ENCODE results near the gene C2CD4C. TPM values are rescaled to one million over a fixed set of nuclear protein-coding genes. Genes with fewer than 3 reads are reported as not detected.

C2CD4C gene
- total RNA-seq, 6 donors from 2014 or later: 0.76 to 2.1 (median 1.6) TPM

GRCh38 chr19:437041-437440, 28.1 kb upstream of the C2CD4C start:
- WGBS, 2 donors: 84 to 91% methylated on average over 22 of the region's 22 CpGs
- TF ChIP-seq CTCF (IDR thresholded peaks at IDR 0.05) (no peak), POLR2AphosphoS5 (IDR thresholded peaks at IDR 0.05) (no peak), EP300 (IDR thresholded peaks at IDR 0.05) (no peak), POLR2A (IDR thresholded peaks at IDR 0.05) (no peak)
- H3K36me3 ChIP-seq: peaks cover 0 to 13% (median 1%) of the 10 kb centered on the region in 4 donors
- H3K9me3 ChIP-seq: no peaks in the 10 kb centered on the region
- H3K27me3 ChIP-seq: no peaks in the 10 kb centered on the region
- H3K4me1 ChIP-seq: peaks cover 0 to 9% (median 6%) of the 10 kb centered on the region in 4 donors
- H3K4me3 ChIP-seq: no peak overlapping the region
- H3K27ac ChIP-seq: no peak overlapping the region
- DNase-seq (peak in 1 of 2 donors; percentile 42), ATAC-seq (ENCODE audit: low FRiP score in 2 of 2) (no peak)

GRCh38 chr19:436413-436950, 27.5 kb upstream of the C2CD4C start:
- no peaks in the 10 kb centered on the region for H3K27me3 ChIP-seq
- no peak overlapping the region for H3K4me3 ChIP-seq
- peaks cover 0 to 9% (median 5%) of the 10 kb centered on the region in 4 donors for H3K4me1 ChIP-seq
- DNase-seq (peak in 1 of 2 donors; percentile 76), ATAC-seq (ENCODE audit: low FRiP score in 2 of 2) (peak in 1 of 2 donors; percentile 32)
- WGBS, 2 donors: 86 to 87% methylated on average over 22 to 28 of the region's 29 CpGs
- H3K27ac ChIP-seq: no peak overlapping the region
- TF ChIP-seq POLR2AphosphoS5 (IDR thresholded peaks at IDR 0.05): no peak
- no peak for TF ChIP-seq EP300 (IDR thresholded peaks at IDR 0.05)
- no peak for TF ChIP-seq CTCF (IDR thresholded peaks at IDR 0.05)
- TF ChIP-seq POLR2A (IDR thresholded peaks at IDR 0.05): no peak
- peaks cover 0 to 13% (median 1%) of the 10 kb centered on the region in 4 donors for H3K36me3 ChIP-seq
- H3K9me3 ChIP-seq: no peaks in the 10 kb centered on the region

GRCh38 chr19:435707-436412, 26.9 kb upstream of the C2CD4C start:
- no peak overlapping the region for H3K27ac ChIP-seq
- no peak overlapping the region for H3K4me3 ChIP-seq
- ATAC-seq (ENCODE audit: low FRiP score in 2 of 2) (peak in 1 of 2 donors; percentile 9), DNase-seq (no peak)
- WGBS, 2 donors: 80 to 84% methylated on average over 18 to 32 of the region's 33 CpGs
- no peaks in the 10 kb centered on the region for H3K9me3 ChIP-seq
- TF ChIP-seq CTCF (IDR thresholded peaks at IDR 0.05): no peak
- TF ChIP-seq EP300 (IDR thresholded peaks at IDR 0.05): no peak
- TF ChIP-seq POLR2AphosphoS5 (IDR thresholded peaks at IDR 0.05): no peak
- no peak for TF ChIP-seq POLR2A (IDR thresholded peaks at IDR 0.05)
- peaks cover 0 to 3% (median 0%) of the 10 kb centered on the region in 4 donors for H3K4me1 ChIP-seq
- H3K27me3 ChIP-seq: no peaks in the 10 kb centered on the region
- peaks cover 0 to 13% (median 1%) of the 10 kb centered on the region in 4 donors for H3K36me3 ChIP-seq

GRCh38 chr19:435056-435706, 26.2 kb upstream of the C2CD4C start:
- H3K9me3 ChIP-seq: no peaks in the 10 kb centered on the region
- no peaks in the 10 kb centered on the region for H3K4me1 ChIP-seq
- H3K27ac ChIP-seq: no peak overlapping the region
- no peak for ATAC-seq (ENCODE audit: low FRiP score in 2 of 2)
- no peaks in the 10 kb centered on the region for H3K27me3 ChIP-seq
- peaks cover 0 to 20% (median 1%) of the 10 kb centered on the region in 4 donors for H3K36me3 ChIP-seq
- H3K4me3 ChIP-seq: no peak overlapping the region
- 80 to 86% methylated on average over 8 to 26 of the region's 26 CpGs for WGBS, 2 donors
- TF ChIP-seq CTCF (IDR thresholded peaks at IDR 0.05) (no peak), POLR2AphosphoS5 (IDR thresholded peaks at IDR 0.05) (no peak), EP300 (IDR thresholded peaks at IDR 0.05) (no peak), POLR2A (IDR thresholded peaks at IDR 0.05) (no peak)
- DNase-seq: peak in 1 of 2 donors; percentile 68

All from upper lobe of left lung (tissue), 6 donors.